Mucosa of descending colon (tissue), 3 donors: ENCODE measurements around the gene ATG101. TPM values are rescaled to one million over a fixed set of nuclear protein-coding genes. Genes with fewer than 3 reads are reported as not detected.

Experiments
- ATAC-seq: fragments of 200-7000 bp; cut with Tn5 transposase; one replicate; pipeline ENCODE4 v1.9.1; 2020; ENCODE audit warnings: mild to moderate bottlenecking, moderate library complexity
- DNase-seq, 3 donors: peaks; one replicate each; pipeline ENCODE4 v3.0.0-alpha.2; 2020
- H3K36me3 ChIP-seq: fragments of 200-600 bp; one replicate; pipeline ENCODE4 v1.8.0; 2021; ENCODE audit warnings: low read depth, mild to moderate bottlenecking
- H3K4me1 ChIP-seq: fragments of 200-600 bp; one replicate; pipeline ENCODE4 v1.8.0; 2021; ENCODE audit warnings: low read depth, mild to moderate bottlenecking
- H3K4me3 ChIP-seq: fragments of 200-600 bp; one replicate; pipeline ENCODE4 v1.8.0; 2021; ENCODE audit warnings: mild to moderate bottlenecking
- H3K9me3 ChIP-seq: fragments of 200-600 bp; one replicate; pipeline ENCODE4 v1.8.0; 2021; ENCODE audit warnings: mild to moderate bottlenecking
- intact Hi-C, 2 donors: fragments of 100-400 bp; cut with DNase I in 1 of 2; cut with micrococcal nuclease in 1 of 2; formaldehyde crosslinking; loops; one replicate each; pipeline versions ENCODE4 v1.11.0 to v1.11.1; 2022; cut with DNase I, micrococcal nuclease
- total RNA-seq, 3 donors: library from RNA; stranded (reverse); fragmentation: NEBNext Ultra II Directional in 2 of 3; extraction: Animal tissue kit (Norgen Biotek cat#: 25700) in 2 of 3; gene quantifications; one replicate each; pipeline versions ENCODE4 v1.2.1 to v1.2.4, GENCODE V29; 2021 to 2023
- TF ChIP-seq, protein P1 (sequence below): fragments of 200-600 bp; IDR thresholded peaks from one replicate; pipeline ENCODE4 v1.8.0; 2022; ENCODE audit warnings: antibody characterized with exemption, mild to moderate bottlenecking
- donor health status: DM: no; HTN: no; CAD: no; lungs with moderate emphysema.
- donor health status: DM: no; HTN: no; CAD: no.
- donor health status: DM: no; HTN: yes; CAD: no.

The ATG101 gene
- total RNA-seq, 3 donors from 2014 or later: 30.1 to 37.5 (median 33.0) TPM

DNA sequence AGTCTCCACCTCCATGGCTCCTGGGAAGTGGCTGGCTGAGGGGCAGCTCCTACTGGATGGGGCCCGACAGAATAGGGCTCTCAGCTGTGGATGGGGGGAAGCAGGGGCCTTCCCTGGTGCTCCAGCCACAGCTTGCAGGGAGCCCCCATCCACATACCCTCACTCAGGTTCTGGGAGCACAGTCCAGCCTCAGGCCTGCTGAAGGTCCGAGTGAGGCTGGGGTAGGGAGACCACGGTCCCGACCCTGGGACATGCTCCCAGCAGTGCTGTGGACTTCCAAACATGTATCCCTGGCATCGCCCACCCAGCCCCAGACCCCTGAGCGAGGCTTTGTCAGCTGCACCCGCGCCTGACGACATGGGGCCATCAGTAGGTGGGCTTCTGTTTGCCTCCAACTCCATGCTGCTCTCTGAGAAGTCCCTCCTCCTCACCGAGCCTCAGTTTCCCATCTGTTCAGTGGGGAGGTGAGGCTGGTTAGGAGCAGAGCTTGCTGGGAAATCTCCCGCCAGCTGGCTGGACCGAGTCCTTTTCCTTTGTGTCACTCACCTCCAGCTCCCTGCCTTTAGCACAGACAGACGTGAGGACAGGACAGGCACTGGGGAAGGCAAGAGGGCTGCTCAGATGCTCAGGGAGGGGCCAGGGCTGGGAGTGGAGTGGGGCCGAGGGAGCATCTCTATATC, 9.1 kb upstream of the ATG101 start:
- Histone ChIP-seq H3K4me3 (no peak overlapping the region), H3K36me3 (no peaks in the 10 kb centered on the region), H3K4me1 (peaks cover 4% of the 10 kb centered on the region), H3K9me3 (no peaks in the 10 kb centered on the region)
- TF ChIP-seq, protein P1, sequence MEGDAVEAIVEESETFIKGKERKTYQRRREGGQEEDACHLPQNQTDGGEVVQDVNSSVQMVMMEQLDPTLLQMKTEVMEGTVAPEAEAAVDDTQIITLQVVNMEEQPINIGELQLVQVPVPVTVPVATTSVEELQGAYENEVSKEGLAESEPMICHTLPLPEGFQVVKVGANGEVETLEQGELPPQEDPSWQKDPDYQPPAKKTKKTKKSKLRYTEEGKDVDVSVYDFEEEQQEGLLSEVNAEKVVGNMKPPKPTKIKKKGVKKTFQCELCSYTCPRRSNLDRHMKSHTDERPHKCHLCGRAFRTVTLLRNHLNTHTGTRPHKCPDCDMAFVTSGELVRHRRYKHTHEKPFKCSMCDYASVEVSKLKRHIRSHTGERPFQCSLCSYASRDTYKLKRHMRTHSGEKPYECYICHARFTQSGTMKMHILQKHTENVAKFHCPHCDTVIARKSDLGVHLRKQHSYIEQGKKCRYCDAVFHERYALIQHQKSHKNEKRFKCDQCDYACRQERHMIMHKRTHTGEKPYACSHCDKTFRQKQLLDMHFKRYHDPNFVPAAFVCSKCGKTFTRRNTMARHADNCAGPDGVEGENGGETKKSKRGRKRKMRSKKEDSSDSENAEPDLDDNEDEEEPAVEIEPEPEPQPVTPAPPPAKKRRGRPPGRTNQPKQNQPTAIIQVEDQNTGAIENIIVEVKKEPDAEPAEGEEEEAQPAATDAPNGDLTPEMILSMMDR: no peak
- DNase-seq (peak in 1 of 3 donors; percentile 23), ATAC-seq (no peak)
- intact Hi-C loops: no loop called here

DNA sequence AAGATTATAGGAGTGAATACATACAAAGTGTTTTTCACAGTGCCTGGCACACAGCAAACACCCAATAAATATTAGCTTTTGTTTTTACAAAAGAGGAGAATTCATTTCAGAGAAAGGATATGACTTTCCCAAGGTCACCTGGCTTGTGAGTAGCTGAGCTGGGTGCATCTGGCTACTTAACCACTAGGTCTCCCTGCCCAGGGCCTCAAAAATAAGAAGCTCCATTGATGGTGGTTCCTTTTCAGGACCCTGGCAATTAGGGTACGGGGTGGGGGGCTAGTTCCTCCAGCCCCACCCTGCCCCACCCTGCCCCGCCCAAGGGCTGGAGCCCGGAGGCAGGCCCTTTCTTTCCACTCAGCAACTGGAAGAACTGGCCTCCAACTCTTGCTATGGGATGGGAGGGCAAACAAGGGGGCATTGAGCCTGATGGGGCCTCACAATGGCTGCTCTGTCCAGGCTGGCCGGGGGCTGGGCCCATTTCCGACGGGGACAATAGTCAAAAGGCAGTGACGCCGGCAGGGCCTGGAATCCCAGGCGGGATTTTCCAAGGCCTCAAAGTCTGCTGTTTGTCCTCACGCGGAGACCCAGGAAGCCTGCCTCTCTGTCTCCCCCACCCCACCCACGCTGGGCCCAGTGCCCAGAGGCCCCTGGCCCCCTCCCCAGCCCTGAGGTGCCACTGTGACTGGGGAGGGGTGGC, 8.2 kb upstream of the ATG101 start:
- no peak for DNase-seq
- no peaks in the 10 kb centered on the region for H3K9me3 ChIP-seq
- no peak for ATAC-seq
- TF ChIP-seq, protein P1: no peak
- no peak overlapping the region for H3K4me3 ChIP-seq
- H3K36me3 ChIP-seq: no peaks in the 10 kb centered on the region
- peaks cover 4% of the 10 kb centered on the region for H3K4me1 ChIP-seq
- intact Hi-C loops: no loop called here

DNA sequence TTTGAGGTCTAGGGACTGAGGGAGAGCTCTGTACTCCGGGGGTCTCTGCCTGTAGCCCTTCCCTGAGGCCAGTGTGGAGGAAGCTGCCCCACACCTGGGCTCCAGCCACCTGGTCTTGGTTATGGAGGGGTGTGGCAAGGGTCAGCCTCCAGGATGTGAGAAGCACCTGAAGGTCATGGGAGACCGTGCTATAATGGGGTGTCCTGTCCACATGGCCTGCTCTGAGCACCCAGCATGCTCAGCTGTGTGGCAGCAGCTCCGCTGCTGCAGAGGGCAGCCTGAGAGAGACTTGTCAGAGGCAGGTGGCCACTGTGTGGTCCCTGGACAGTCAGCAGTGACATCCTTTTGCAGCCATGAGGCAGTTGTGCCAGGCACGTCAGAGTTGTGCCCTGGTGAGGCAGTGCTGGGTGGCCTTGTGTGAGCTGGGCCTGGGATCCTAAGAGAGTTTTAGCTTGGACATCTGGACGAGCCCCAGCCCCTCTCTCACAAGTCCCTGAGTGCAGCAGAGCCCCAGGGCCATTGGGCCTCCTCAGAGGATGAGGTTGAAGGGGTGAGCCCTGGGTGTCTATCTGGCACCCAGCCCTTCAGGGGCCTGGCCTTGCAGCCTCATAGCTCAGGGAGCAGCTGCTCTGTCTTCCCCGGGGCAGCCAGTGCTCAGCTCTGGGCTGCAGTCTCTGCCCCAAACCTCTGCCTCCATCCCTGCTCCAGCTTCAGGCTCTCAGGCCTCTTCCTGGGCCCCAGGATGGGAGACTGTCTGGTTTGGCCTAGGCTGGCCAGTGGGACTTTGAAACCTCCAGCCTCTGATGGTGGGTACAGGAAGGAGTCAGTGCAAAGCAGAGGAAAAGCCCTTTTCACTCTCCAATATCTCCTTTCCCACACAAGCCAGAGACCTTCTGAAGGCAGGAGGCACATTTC, 7.4 kb upstream of the ATG101 start:
- H3K36me3 ChIP-seq: no peaks in the 10 kb centered on the region

DNA sequence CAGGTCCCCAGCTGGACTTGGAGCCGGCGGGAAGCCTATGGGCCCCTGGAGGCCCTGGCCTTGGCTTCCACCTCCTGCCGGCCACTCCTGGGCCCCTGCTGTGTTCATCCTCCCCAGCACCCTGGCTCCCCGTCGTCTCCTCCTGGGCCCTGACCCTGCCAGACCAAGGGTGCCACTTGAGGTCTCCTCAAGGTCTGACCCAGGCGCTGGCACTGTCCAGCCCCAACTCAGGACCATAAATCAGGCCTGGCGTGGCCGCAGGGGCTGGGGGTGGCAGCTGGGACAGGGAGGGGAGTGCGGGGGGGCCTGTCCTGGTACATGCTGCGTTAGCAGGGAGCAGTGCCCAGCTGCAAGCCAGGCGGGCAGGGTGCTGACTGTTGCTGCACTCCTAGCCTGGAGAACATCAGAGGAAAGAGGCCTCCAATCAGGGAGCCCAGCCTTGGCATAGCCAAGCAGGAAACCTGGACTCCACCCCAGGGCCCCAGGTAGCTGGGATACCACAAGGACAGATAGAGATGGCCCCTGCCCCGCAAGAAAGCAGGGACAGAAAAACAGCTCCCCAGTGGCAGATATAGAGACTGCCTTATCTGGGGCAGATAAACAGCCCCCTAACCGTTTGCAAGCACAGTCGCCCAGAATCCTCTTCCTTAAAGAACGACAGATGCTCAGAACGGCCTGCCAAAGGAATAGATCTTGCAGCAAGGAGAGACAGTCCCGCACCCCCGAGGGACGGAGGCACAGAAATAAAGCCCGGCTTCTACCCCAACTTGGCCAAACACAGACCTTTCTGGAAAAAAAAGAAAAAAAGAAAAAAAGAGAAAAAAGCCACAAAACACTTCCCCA, 6.5 kb upstream of the ATG101 start:
- ATAC-seq: no peak
- Histone ChIP-seq H3K9me3 (no peaks in the 10 kb centered on the region), H3K4me1 (peaks cover 4% of the 10 kb centered on the region), H3K4me3 (no peak overlapping the region), H3K36me3 (no peaks in the 10 kb centered on the region)
- intact Hi-C loops: no loop called here
- DNase-seq: peak in 1 of 3 donors; percentile 7
- TF ChIP-seq, protein P1: no peak

More for the DNA sequence above, 7.4 kb upstream of the ATG101 start:
- no peak overlapping the region for H3K4me3 ChIP-seq
- no peak for ATAC-seq
- H3K4me1 ChIP-seq: peaks cover 4% of the 10 kb centered on the region
- DNase-seq: peak in 2 of 3 donors; percentile 8 to 35
- no peaks in the 10 kb centered on the region for H3K9me3 ChIP-seq
- intact Hi-C loops: no loop called here
- TF ChIP-seq, protein P1: no peak
